HG03135 (cell line): ENCODE results near the gene DENND1B.
"Not testable (repeated sequence)": the region's sequence is repeated elsewhere in the genome, so short reads cannot be mapped to it uniquely, and the experiment has no call there.

Source experiments
- ATAC-seq: cut with Tn5 transposase; IDR thresholded peaks from one replicate; pipeline ENCODE4 v1.9.1; 2021; ENCODE audit warnings: mild to moderate bottlenecking, moderate library complexity; ENCODE audit not compliant: unreplicated experiment

Gene DENND1B

GRCh38 chr1:197637406-197637805 is 137.9 kb downstream of the DENND1B start:
- no peak for ATAC-seq

DNA sequence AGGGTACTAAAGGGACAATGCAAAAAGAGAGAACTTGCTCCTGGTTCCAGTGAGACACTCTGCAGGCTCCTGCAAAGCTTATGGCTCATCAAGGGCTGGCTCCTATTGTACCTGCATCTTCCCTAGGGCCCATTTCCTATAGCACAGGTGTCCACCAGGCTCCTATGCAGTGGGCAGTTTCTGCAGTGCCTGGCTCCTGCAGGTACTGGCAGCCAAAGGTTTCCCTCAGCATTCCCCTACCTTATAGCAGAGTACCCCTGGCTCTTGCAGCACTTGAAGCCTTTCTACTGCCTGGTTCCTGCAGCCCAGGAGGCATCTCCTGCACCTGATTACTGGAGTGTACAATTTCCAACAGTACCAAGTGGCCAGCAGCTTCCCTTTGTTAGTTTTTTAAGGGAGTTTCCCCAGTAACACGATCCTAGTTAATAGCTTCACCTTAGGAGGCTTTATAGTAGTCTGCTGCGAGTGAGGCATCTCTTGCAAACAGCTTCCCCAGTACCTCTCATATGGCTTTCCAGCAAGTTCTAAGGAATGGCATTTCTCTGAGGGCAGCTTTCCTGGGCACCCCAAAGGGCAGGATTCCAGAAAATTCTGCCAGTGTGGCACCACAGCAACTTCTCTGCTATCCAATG is 141.7 kb downstream of the DENND1B start:
- ATAC-seq = no peak

DNA sequence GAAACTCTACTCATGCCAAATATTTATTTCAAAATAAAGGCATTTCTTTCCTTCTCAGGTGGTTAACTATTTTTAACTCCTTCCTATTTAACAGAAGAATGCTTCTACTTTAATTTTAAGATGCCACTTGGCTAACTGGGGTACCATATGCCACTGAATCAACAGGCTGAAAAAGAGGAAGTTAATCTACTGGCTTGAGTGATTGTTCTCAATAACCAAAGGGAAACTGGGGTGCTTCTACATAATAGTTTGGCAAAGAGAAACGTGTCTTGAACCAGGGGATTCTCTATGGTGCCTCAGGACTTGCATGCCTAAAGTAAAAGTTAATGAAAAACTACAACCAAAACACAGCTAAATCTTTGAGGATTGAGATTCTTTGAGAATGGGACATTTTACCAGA is 142.6 kb downstream of the DENND1B start:
- ATAC-seq = no peak

GRCh38 chr1:197632005-197632404 is 143.3 kb downstream of the DENND1B start:
- ATAC-seq = no peak

GRCh38 chr1:197622371-197622770 is 152.9 kb downstream of the DENND1B start:
- no peak for ATAC-seq

DNA sequence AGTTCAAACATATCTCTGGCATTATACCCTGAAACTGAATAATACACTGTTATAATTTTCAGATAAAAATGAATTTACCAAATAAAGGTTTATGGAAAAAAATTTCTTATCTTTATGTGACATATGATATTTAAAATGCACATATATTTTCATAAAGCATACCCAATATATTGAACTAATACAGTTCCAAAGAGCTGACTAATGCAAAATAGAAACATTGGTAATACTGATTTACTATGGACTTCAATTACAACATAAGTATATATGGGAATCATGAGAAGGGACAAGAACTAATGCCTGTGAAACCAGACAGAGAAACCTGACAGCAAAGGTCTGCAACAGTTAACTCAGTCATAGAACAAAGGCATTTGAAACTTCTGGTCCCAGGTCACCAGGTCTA is 153.5 kb downstream of the DENND1B start:
- no peak for ATAC-seq

GRCh38 chr1:197620714-197621163 is 154.5 kb downstream of the DENND1B start:
- ATAC-seq = no peak

GRCh38 chr1:197619008-197619640 is 156.2 kb downstream of the DENND1B start:
- ATAC-seq = no peak

DNA sequence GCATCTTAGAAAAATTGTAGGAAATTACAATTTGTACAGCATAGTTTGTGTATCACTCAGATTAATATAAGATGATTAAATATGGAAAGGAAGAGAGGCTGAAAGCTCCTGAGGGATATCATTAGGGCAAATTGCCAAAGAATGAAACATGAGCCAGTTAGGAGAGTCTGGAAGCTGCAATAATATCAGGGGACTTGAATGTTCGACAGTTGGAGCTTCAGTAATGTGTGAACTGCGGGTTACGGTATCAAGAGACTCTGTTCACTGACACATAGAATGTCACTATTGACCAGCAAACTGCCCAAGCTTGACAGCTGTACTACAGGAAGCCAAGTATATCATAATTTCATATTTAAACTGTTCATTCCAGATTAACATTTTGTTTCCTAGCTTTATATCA is 157.2 kb downstream of the DENND1B start:
- no peak for ATAC-seq

- ATAC-seq = no peak
Measured at GRCh38 chr1:197615693-197616011, 159.6 kb downstream of the DENND1B start.

DNA sequence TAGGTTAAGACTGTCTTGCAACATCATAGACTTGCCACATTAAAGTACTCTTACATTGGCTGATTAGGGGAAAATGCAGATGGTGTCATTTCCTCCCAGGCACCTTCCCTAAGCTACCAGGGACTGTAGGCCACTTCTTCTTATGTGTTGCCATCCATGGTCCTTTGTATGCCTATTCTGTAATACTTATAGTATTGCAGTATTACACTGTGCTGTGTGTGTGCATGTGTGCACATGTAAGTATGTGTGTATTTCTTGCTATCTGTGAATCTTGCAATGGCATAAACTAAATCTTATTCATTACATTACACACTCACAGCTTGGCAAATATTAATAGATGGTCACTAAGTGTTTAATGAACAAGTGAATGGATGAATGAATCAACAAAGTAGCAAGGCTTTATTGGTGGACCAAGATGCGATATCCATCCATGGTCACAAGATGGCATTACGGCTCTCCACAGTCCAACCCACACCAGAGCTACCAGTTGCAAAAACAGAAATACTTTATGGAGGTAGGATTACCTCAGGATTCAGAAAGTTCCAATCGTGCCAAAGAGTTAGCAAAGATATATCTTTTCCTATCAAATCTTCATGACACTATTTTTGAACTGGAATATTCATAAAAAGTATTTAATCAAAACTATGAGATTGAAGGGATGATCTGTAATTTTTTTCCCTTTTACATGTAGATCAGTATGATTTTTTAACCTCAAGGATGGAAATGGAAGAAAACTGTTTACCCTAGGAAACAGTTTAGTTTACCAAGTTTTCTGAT is 160.2 kb downstream of the DENND1B start:
- ATAC-seq = no peak

- no peak for ATAC-seq
Measured at GRCh38 chr1:197606168-197606845, 169.0 kb downstream of the DENND1B start.

DNA sequence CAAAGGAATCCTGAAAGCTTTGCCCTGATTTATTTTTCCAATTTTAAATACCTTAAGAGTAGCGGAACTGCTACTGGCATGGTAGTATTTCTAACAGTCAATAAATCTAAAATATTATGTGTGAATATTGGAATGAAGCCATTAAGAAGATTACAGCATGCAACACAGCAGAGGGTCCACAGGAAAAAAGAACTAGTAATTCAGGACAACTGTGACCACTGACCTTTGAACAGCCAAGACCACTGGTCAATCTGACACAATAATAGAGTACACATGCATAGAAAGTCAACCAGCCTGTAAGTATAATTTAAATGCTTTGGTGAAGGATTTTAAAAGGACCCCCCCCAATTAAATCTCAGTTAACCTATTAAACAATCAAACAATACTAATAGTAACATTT is 171.0 kb downstream of the DENND1B start:
- ATAC-seq = no peak

DNA sequence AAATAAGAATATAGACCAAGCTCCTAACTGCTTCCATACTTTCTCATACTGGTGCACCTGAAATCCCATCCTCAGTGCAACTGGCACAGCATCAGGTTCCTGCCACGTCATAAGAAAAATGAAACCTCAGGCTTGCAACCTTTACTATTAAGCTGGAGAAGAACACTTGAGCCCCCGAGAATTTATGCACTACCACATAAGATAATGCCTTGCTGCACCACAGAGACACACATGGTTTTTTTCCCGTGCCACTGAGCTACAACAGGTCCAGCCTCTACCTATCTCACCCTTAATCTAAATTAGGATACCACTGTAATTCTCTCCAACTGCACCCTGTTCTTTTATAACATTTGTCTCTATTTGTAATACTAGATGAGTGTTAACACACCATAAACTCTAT is 174.5 kb downstream of the DENND1B start:
- ATAC-seq = no peak

DNA sequence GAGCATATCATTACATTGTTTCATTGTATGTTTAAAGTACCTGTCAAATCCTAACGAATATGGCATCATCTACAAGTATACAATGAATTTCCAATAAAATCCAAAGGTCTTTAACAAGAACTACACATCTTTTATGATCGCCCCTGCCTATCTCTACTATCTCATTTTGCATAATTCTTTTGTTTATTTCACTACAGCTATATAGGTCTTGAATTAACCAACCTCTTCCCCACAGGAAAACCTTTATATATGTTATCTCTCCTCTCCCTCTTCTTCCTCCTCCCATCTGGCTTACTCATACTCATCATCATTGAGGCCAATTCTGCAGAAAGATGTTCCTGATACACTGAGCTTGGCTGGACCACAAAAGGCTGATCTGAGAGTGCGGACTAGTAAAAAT is 175.5 kb downstream of the DENND1B start:
- ATAC-seq = no peak

DNA sequence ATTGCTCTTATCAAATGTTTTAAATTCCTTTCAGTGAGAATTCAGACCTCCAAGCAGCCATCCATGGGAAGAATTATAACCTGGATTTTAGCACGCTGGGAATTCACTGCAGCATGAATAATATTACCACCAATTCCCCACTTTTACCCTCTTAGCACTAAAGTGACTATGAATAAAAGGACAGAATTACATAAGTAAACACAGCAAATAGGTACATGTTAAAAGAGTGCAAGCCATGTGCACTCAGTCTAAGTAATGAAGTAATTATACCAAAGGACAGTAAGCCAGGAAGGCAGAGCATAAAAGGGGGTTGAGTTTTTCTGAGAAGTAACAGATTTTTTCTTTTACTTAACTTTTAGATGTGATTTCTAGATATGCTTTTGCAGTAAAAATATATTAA is 176.3 kb downstream of the DENND1B start:
- ATAC-seq = no peak

DNA sequence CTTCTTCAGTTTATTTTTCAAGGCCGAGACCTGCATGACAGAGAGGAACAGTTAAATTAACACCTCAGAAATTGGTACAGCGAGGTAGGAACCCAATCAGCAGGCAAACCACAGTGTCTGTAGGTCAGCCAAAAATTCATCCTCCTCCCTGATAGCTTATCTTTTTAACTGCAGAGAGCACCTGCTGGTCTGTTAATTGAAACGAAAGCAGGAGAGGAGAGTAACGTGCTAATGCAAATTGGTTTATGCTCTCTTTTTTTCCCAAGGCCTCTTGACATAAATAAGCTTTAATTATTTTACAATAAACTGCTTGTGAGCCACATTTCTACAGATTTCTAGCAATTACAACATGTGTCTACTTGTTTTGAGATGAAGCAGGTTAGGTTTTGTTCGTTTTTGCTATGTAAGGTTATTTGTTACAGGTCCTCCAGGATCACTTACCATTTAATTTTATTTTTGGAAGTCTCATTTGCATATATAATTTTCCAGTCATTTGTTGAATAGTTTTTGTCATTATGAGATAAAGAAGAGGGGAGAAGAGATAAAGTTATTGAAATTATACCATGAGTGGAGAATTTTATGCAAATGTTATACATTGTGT is 179.9 kb downstream of the DENND1B start:
- no peak for ATAC-seq

GRCh38 chr1:197590687-197591086 is 184.6 kb downstream of the DENND1B start:
- no peak for ATAC-seq

DNA sequence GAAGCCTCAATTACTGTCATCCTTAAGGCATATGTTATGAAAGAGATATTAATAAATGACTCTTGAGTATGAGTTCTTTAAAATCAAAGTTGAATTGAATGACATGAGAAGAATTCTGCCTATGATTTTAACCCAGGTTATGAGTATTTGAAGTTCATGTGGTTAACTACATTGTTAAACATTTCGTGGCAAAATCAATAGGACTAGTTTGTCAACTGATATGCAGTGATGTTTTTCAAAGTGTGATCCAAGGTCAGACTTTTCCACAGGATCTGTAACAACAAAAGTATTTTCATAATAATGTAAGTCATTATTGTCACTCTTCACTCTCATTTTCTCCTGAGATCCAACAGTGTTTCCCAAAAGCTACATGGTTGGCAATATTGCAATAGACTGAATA is 189.5 kb downstream of the DENND1B start:
- ATAC-seq = no peak

GRCh38 chr1:197577580-197577979 is 197.7 kb downstream of the DENND1B start:
- no peak for ATAC-seq

- ATAC-seq = not testable (repeated sequence)
Measured at GRCh38 chr1:197575531-197575930, 199.7 kb downstream of the DENND1B start.
